Body of pancreas (tissue), 4 donors: ENCODE measurements around the gene DENND2A. TPM values are rescaled to one million over a fixed set of nuclear protein-coding genes. Genes with fewer than 3 reads are reported as not detected.
"Not testable (repeated sequence)": the region's sequence is repeated elsewhere in the genome, so short reads cannot be mapped to it uniquely, and the experiment has no call there.

Experiments
- ATAC-seq: fragments of 150-250 bp; one replicate; pipeline ENCODE4 v1.9.1; 2016
- DNase-seq, 4 donors: peaks; one replicate each; pipeline ENCODE4 v3.0.0-alpha.2; 2019
- H3K27ac ChIP-seq, 4 donors: fragments of 200-600 bp; sonication (generic); 1 replicate in 3 of 4; 2 replicates in 1 of 4; pipeline versions ENCODE4 v1.5.1 to v1.6.1; 2016 to 2019; ENCODE audit warnings: mild to moderate bottlenecking in 1 of 4, mixed read lengths in 1 of 4, moderate library complexity in 1 of 4
- H3K27me3 ChIP-seq, 2 donors: fragments of 200-600 bp; sonication (generic); one replicate each; pipeline ENCODE4 v1.6.0; 2016; ENCODE audit warnings: mild to moderate bottlenecking in 1 of 2
- H3K36me3 ChIP-seq, 2 donors: fragments of 200-600 bp; sonication (generic); replicated peaks in 1 of 2; 2 replicates each; pipeline ENCODE4 v1.5.1; 2016; ENCODE audit warnings: low read depth in 2 of 2; ENCODE audit not compliant: insufficient read depth in 1 of 2
- H3K4me1 ChIP-seq: fragments of 200-600 bp; sonication (generic); one replicate; pipeline ENCODE4 v1.6.0; 2016
- H3K4me3 ChIP-seq, 2 donors: fragments of 200-600 bp; sonication (generic); 1 replicate in 1 of 2; 2 replicates in 1 of 2; pipeline ENCODE4 v1.5.1; 2016 to 2019
- H3K9me3 ChIP-seq, 3 donors: fragments of 200-600 bp; sonication (generic); 1 replicate in 2 of 3; 2 replicates in 1 of 3; pipeline ENCODE4 v1.5.1; 2016
- CTCF ChIP-seq, 7 experiments: fragments of 450-650 bp in 4 of 7; fragments of 200-600 bp in 3 of 7; sonication (generic) in 3 of 7; IDR thresholded peaks; one replicate each; pipeline ENCODE4 v1.5.1; 2016 to 2019; ENCODE audit warnings: antibody characterized with exemption in 7 of 7
- POLR2A ChIP-seq, 3 donors: fragments of 450-650 bp; IDR thresholded peaks; one replicate each; pipeline ENCODE4 v1.6.1; 2016; ENCODE audit warnings: antibody characterized with exemption in 3 of 3, mild to moderate bottlenecking in 2 of 3
- WGBS, 2 donors: methylation state at CpG; one replicate each; pipeline ENCODE4 v1.1.5; 2017; 5-methylcytosine and 5-hydroxymethylcytosine counted together
- intact Hi-C: fragments of 100-400 bp; cut with DNase I; formaldehyde crosslinking; loops from one replicate; pipeline ENCODE4 v1.15.1; 2023
- total RNA-seq, 2 donors: library from RNA; depleted of rRNA; stranded (reverse); fragments of >200 nt; gene quantifications; one replicate each; pipeline ENCODE4 v1.1.0, GENCODE V29; 2016

Gene DENND2A
- total RNA-seq, 2 donors from 2014 or later: 2.6 to 7.3 TPM

DNA sequence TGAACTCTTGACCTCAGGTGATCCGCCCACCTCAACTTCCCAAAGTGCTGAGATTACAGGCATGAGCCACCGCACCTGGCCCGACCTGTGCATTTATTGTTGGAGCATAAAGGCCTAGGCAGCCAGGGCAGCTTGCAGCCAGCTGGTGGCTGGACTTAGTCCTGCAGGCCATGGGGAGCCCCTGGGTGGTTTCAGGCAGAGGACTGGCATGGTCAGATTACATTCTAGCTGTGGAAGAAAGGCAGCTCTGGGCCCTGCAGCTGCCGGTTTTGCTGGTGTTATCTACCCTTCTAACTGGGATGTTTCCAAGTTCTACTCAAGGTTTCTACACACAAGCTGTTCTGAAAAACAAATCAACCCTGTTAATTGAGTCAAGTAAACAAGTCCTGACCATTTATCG, 138.6 kb downstream of the DENND2A start:
- H3K4me1 ChIP-seq: peaks cover 13% of the 10 kb centered on the region
- no peaks in the 10 kb centered on the region for H3K9me3 ChIP-seq
- H3K4me3 ChIP-seq: no peak overlapping the region
- intact Hi-C loops: no loop called here
- 13 to 20% methylated on average over 4 of the region's 5 CpGs for WGBS, 2 donors
- no peaks in the 10 kb centered on the region for H3K27me3 ChIP-seq
- peak; percentile 62 to 83 (median 80) for DNase-seq
- TF ChIP-seq POLR2A (IDR thresholded peaks at IDR 0.05) (no peak), CTCF (IDR thresholded peaks at IDR 0.05) (peak in 4 of 7 experiments; percentile 20 to 25 (median 23))
- ATAC-seq: peak; percentile 89
- no peaks in the 10 kb centered on the region for H3K36me3 ChIP-seq
- H3K27ac ChIP-seq: peak overlapping the region in 3 of 4 donors; percentile 6 to 41 (median 28)

DNA sequence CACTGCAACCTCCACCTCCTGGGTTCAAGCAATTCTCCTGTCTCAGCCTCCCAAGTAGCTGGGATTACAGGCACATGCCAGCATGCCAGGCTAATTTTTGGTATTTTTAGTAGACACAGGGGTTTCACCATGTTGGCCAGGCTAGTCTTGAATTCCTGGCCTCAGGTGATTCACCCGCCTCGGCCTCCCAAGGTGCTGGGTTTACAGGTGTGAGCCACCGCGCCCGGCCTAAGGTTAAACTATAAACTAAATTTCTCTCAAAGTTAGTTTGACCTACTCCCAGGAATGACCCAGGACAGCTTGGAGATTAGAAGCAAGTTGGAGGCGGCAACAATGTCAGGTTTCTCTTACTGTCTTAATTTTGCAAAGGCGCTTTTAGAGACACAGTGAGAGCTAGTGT, 142.8 kb downstream of the DENND2A start:
- H3K4me3 ChIP-seq, intact Hi-C loops, H3K27me3 ChIP-seq, H3K4me1 ChIP-seq, H3K27ac ChIP-seq, ATAC-seq, H3K36me3 ChIP-seq, DNase-seq, H3K9me3 ChIP-seq: not testable (repeated sequence)
- WGBS, 2 donors: 97 to 98% methylated on average over 7 of the region's 7 CpGs

GRCh38 chr7:140497241-140497769, 143.3 kb downstream of the DENND2A start:
- Histone ChIP-seq H3K4me1 (peaks cover 7% of the 10 kb centered on the region), H3K27ac (no peak overlapping the region), H3K9me3 (no peaks in the 10 kb centered on the region), H3K36me3 (no peaks in the 10 kb centered on the region), H3K4me3 (no peak overlapping the region), H3K27me3 (no peaks in the 10 kb centered on the region)
- intact Hi-C loops: no loop called here
- no peak for TF ChIP-seq POLR2A (IDR thresholded peaks at IDR 0.05)
- no peak for TF ChIP-seq CTCF (IDR thresholded peaks at IDR 0.05)
- 70 to 75% methylated on average over 5 of the region's 5 CpGs for WGBS, 2 donors
- no peak for ATAC-seq
- DNase-seq: no peak

DNA sequence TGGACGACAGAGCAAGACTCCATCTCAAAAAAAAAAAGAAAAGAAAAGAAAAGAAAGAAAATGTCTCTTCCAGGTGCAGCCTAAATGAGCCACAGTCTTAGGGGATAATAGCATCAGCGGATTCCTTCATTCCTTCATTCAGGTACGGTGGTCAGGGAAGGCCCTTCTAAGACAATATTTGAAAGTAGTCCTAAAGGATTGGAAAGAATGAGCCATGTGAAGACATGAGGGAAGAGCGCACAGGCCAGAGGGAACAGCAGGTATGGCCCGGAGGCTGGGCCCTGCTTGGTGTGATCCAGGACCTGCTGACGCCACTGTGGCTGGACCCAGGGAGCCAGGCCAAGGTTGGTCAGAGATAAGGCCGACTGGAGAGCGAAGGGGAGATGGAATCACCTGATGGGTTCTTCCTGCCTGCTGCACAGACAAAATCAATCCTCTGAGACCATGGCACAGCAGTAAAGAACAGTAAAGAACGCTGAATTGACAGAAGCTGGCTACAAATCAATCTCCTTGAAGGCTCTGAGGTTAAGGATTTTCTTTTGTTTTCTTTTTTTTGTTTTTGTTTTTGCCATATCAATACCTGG, 145.0 kb downstream of the DENND2A start:
- intact Hi-C loops: no loop called here
- Histone ChIP-seq H3K27me3 (no peaks in the 10 kb centered on the region), H3K27ac (no peak overlapping the region), H3K36me3 (no peaks in the 10 kb centered on the region), H3K4me1 (no peaks in the 10 kb centered on the region), H3K4me3 (no peak overlapping the region), H3K9me3 (no peaks in the 10 kb centered on the region)
- WGBS, 2 donors: 71 to 74% methylated on average over 9 of the region's 9 CpGs
- ATAC-seq (no peak), DNase-seq (no peak)
- TF ChIP-seq POLR2A (IDR thresholded peaks at IDR 0.05) (no peak), CTCF (IDR thresholded peaks at IDR 0.05) (no peak)

DNA sequence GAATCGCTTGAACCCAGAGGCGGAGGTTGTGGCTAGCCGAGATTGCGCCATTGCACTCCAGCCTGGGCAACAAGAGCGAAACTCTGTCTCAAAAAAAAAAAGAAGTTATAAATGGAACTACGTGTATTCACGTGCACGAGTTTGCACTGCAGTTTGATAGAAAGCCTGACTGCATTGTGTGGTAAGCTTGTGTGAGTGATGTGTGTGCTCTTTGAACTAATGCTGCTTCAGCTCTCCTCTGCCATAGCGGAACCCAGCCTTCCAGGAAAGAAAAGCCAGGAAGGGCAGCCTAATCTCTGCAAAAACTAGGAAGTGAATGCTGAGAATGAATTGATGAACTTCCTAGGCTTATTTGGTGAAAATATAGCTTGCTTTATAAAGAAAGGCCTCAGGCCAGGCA, 145.7 kb downstream of the DENND2A start:
- Histone ChIP-seq H3K9me3 (no peaks in the 10 kb centered on the region), H3K27me3 (no peaks in the 10 kb centered on the region), H3K4me1 (no peaks in the 10 kb centered on the region), H3K36me3 (no peaks in the 10 kb centered on the region), H3K27ac (no peak overlapping the region), H3K4me3 (no peak overlapping the region)
- 86 to 90% methylated on average over 9 of the region's 9 CpGs for WGBS, 2 donors
- no peak for ATAC-seq
- intact Hi-C loops: no loop called here
- no peak for TF ChIP-seq POLR2A (IDR thresholded peaks at IDR 0.05)
- TF ChIP-seq CTCF (IDR thresholded peaks at IDR 0.05): no peak
- peak in 1 of 4 donors; percentile 22 for DNase-seq
